Measurements from ENCODE around the gene ING5.

Gene ING5

GRCh38 chr2:241770936-241771285, 69.1 kb downstream of the ING5 start:
- Histone ChIP-seq H3K36me3 (ENCODE audit: insufficient read depth, low read length) (no peaks in the 10 kb centered on the region; the same call in 1 of the 2 replicates), H3K4me1 (ENCODE audit: insufficient read depth, low read length, severe bottlenecking) (peaks cover 6% of the 10 kb centered on the region), H3F3A (ENCODE audit: insufficient read depth, low read length) (no peaks in the 10 kb centered on the region), H3K9me3 (ENCODE audit: low read length) (no peaks in the 10 kb centered on the region), H3K27ac (ENCODE audit: low read depth, low read length, poor library complexity, severe bottlenecking) (no peak overlapping the region), H3K4me2 (ENCODE audit: low read length) (no peak overlapping the region), H3K79me2 (ENCODE audit: insufficient read depth, low read length) (no peaks in the 10 kb centered on the region), H3K4me3 (ENCODE audit: low read depth, low read length, poor library complexity, severe bottlenecking) (no peak overlapping the region), H2AFZ (ENCODE audit: low read length) (no peak overlapping the region), H3K27me3 (ENCODE audit: insufficient read depth, low read length) (peaks cover 5% of the 10 kb centered on the region; the same call in 1 of the 2 replicates), H3K9ac (ENCODE audit: low read length) (no peak overlapping the region), H4K20me1 (ENCODE audit: insufficient read depth, low read length) (no peaks in the 10 kb centered on the region), H3K9me2 (ENCODE audit: low read depth, low read length) (no peaks in the 10 kb centered on the region)
- no peak for TF ChIP-seq EZH2 (IDR thresholded peaks at IDR 0.05; ENCODE audit: borderline replicate concordance, low read length)
- TF ChIP-seq CTCF (IDR thresholded peaks at IDR 0.05; ENCODE audit: low read length): no peak

DNA sequence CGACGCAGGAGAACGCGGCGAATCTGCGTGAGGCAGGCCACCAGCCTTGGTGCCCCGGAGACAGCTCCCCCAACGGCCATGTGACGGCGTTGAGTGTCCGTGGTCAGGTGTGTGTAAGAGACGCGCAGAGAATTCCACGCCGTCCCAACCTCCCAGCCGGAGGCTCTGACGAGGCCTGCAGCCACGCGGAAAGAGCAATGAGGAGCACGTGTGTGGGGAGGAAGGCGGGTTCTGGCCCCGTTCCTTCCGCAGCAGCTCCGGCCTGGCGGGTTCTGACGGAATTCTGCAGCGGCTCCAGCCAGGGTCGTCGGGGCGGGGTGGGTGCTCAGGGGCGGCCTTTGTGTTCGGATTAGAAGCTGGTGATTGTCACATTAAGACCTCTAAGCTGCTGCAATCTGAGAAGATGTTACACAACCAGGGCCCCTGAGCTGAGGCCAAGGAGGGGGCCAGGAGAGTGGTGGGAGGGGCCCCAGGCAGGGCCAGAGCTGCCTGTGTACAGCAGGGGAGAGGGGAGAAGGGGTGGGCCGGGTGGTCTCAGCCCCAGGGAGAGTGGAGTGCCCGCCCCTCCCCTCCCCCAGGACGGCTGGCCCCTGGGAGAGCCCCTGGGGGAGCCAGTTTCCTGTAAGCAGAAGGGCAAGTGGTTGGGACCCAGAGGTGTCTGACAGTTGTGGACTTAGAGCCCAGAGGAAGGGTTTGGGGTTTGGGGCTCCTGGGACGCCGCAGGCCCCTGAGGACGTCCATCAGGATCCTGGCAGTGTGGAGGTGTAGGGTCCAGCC, 69.6 kb downstream of the ING5 start:
- Histone ChIP-seq H4K20me1 (ENCODE audit: insufficient read depth, low read length) (no peaks in the 10 kb centered on the region), H3K79me2 (ENCODE audit: insufficient read depth, low read length) (no peaks in the 10 kb centered on the region), H3K9me2 (ENCODE audit: low read depth, low read length) (no peaks in the 10 kb centered on the region), H3K9me3 (ENCODE audit: low read length) (no peaks in the 10 kb centered on the region), H3F3A (ENCODE audit: insufficient read depth, low read length) (no peaks in the 10 kb centered on the region), H3K27ac (ENCODE audit: low read depth, low read length, poor library complexity, severe bottlenecking) (no peak overlapping the region), H3K4me2 (ENCODE audit: low read length) (no peak overlapping the region), H3K4me1 (ENCODE audit: insufficient read depth, low read length, severe bottlenecking) (peaks cover 6% of the 10 kb centered on the region), H2AFZ (ENCODE audit: low read length) (no peak overlapping the region), H3K36me3 (ENCODE audit: insufficient read depth, low read length) (no peaks in the 10 kb centered on the region; the same call in 1 of the 2 replicates), H3K27me3 (ENCODE audit: insufficient read depth, low read length) (peaks cover 5% of the 10 kb centered on the region; the same call in 1 of the 2 replicates), H3K4me3 (ENCODE audit: low read depth, low read length, poor library complexity, severe bottlenecking) (no peak overlapping the region), H3K9ac (ENCODE audit: low read length) (no peak overlapping the region)
- no peak for TF ChIP-seq EZH2 (IDR thresholded peaks at IDR 0.05; ENCODE audit: borderline replicate concordance, low read length)
- no peak for TF ChIP-seq CTCF (IDR thresholded peaks at IDR 0.05; ENCODE audit: low read length)

DNA sequence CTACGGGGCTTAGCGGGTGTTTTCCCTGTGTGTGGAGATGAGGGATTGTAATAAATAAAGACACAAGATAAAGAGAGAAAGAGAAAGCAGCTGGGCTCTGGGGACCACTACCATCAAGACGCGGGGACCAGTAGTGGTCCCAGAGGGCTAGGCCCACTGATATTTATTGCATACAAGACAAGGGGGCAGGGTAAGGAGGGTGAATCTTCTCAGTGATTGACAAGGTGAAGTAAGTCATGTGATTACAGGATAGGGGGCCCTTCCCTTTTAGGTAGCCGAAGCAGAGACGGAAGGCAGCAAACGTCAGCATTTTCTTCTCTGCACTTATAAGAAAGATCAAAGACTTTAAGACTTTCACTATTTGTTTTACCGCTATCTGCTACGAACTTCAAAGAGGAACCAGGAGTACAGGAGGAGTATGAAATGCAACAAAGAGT, 70.2 kb downstream of the ING5 start:
- no peak overlapping the region for H3K4me3 ChIP-seq (ENCODE audit: low read depth, low read length, poor library complexity, severe bottlenecking)
- TF ChIP-seq EZH2 (IDR thresholded peaks at IDR 0.05; ENCODE audit: borderline replicate concordance, low read length) (no peak), CTCF (IDR thresholded peaks at IDR 0.05; ENCODE audit: low read length) (no peak)
- no peak overlapping the region for H3K9ac ChIP-seq (ENCODE audit: low read length)

More for the DNA sequence above, 70.2 kb downstream of the ING5 start:
- H3K4me1 ChIP-seq (ENCODE audit: insufficient read depth, low read length, severe bottlenecking): peaks cover 6% of the 10 kb centered on the region
- no peaks in the 10 kb centered on the region for H4K20me1 ChIP-seq (ENCODE audit: insufficient read depth, low read length)
- H3K79me2 ChIP-seq (ENCODE audit: insufficient read depth, low read length): no peaks in the 10 kb centered on the region
- H2AFZ ChIP-seq (ENCODE audit: low read length): no peak overlapping the region
- no peak overlapping the region for H3K27ac ChIP-seq (ENCODE audit: low read depth, low read length, poor library complexity, severe bottlenecking)
- no peaks in the 10 kb centered on the region for H3K9me3 ChIP-seq (ENCODE audit: low read length)
- no peaks in the 10 kb centered on the region for H3K9me2 ChIP-seq (ENCODE audit: low read depth, low read length)
- H3K4me2 ChIP-seq (ENCODE audit: low read length): no peak overlapping the region
- H3K36me3 ChIP-seq (ENCODE audit: insufficient read depth, low read length): no peaks in the 10 kb centered on the region; the same call in 1 of the 2 replicates
- no peaks in the 10 kb centered on the region for H3F3A ChIP-seq (ENCODE audit: insufficient read depth, low read length)
- peaks cover 5% of the 10 kb centered on the region; the same call in 1 of the 2 replicates for H3K27me3 ChIP-seq (ENCODE audit: insufficient read depth, low read length)
